PC-3 (cell line): ENCODE measurements around the gene ECE1. TPM values are rescaled to one million over a fixed set of nuclear protein-coding genes. Genes with fewer than 3 reads are reported as not detected.

Source experiments
- ATAC-seq: fragments of 200-7000 bp; cut with Tn5 transposase; 2 replicates; pipeline ENCODE4 v1.9.1; 2020; ENCODE audit warnings: mild to moderate bottlenecking, moderate library complexity
- BruUV-seq: library from RNA; stranded (reverse); fragments of 400-500 nt; replicated peaks from 2 replicates; lab custom pipeline; 2021; lab: Mats Ljungman, UMichigan
- CTCF ChIA-PET: fragments of 300-600 bp; sonication (Branson Sonifier 250); formaldehyde crosslinking; loops from one replicate; lab custom pipeline; 2022; ENCODE audit warnings: antibody characterized with exemption; lab: Charles Lee
- POLR2A ChIA-PET: fragments of 300-600 bp; sonication (Branson Sonifier 250); formaldehyde crosslinking; loops from one replicate; lab custom pipeline; 2022; ENCODE audit warnings: antibody characterized with exemption; ENCODE audit not compliant: unreplicated experiment; lab: Charles Lee
- DNase-seq: peaks from one replicate; pipeline ENCODE4 v3.0.0-alpha.2; 2015
- H2AFZ ChIP-seq: fragments of 300-600 bp; sonication (generic); 2 replicates; pipeline ENCODE4 v1.6.0; 2016; ENCODE audit warnings: antibody characterized with exemption, low read length
- H3F3A ChIP-seq: fragments of 300-600 bp; sonication (generic); one replicate; pipeline ENCODE4 v1.6.0; 2017; ENCODE audit warnings: antibody characterized with exemption, low read length, control low read depth, mild to moderate bottlenecking; ENCODE audit not compliant: unreplicated experiment
- H3K27ac ChIP-seq: fragments of 300-600 bp; sonication (generic); 2 replicates; pipeline ENCODE4 v1.5.1; 2016; ENCODE audit warnings: mild to moderate bottlenecking, low read length
- H3K27me3 ChIP-seq: fragments of 300-600 bp; sonication (generic); 2 replicates; pipeline ENCODE4 v1.6.1; 2016; ENCODE audit warnings: low read length, mixed read lengths
- H3K36me3 ChIP-seq: fragments of 300-600 bp; sonication (generic); 2 replicates; pipeline ENCODE4 v1.6.1; 2016; ENCODE audit warnings: low read depth, mixed run types, low read length, mixed read lengths
- H3K4me1 ChIP-seq: fragments of 300-600 bp; sonication (generic); 2 replicates; pipeline ENCODE4 v1.5.1; 2016; ENCODE audit warnings: low read length; ENCODE audit not compliant: insufficient read depth
- H3K4me2 ChIP-seq: fragments of 300-600 bp; sonication (generic); 2 replicates; pipeline ENCODE4 v1.6.0; 2016; ENCODE audit warnings: low read length
- H3K4me3 ChIP-seq: fragments of 300-600 bp; sonication (generic); 2 replicates; pipeline ENCODE4 v1.5.1; 2016; ENCODE audit warnings: mild to moderate bottlenecking, low read length, mixed read lengths
- H3K79me2 ChIP-seq: fragments of 300-600 bp; sonication (generic); 2 replicates; pipeline ENCODE4 v1.6.1; 2017; ENCODE audit warnings: low read length, mixed read lengths
- H3K9ac ChIP-seq: fragments of 300-600 bp; sonication (generic); 2 replicates; pipeline ENCODE4 v1.6.0; 2016; ENCODE audit warnings: mild to moderate bottlenecking, low read length
- H3K9me2 ChIP-seq: fragments of 300-600 bp; sonication (generic); replicated peaks from 2 replicates; pipeline ENCODE4 v1.6.1; 2016; ENCODE audit warnings: mixed run types, low read length, mixed read lengths
- H3K9me3 ChIP-seq: fragments of 300-600 bp; sonication (generic); 2 replicates; pipeline ENCODE4 v1.6.1; 2016; ENCODE audit warnings: low read length, mixed read lengths
- H4K20me1 ChIP-seq: fragments of 300-600 bp; sonication (generic); 2 replicates; pipeline ENCODE4 v1.6.1; 2016; ENCODE audit warnings: low read length, mixed read lengths
- CTCF ChIP-seq: fragments of 300-600 bp; sonication (generic); conservative IDR thresholded peaks from 2 replicates; pipeline ENCODE4 v1.5.1; 2017; ENCODE audit warnings: antibody characterized with exemption, low read depth, mild to moderate bottlenecking, low read length
- EZH2 ChIP-seq: fragments of 300-600 bp; sonication (generic); IDR thresholded peaks from one replicate; pipeline ENCODE4 v1.6.1; 2017; ENCODE audit warnings: antibody characterized with exemption, mild to moderate bottlenecking, low read length; ENCODE audit not compliant: unreplicated experiment
- EZH2phosphoT487 ChIP-seq: fragments of 300-600 bp; sonication (generic); IDR thresholded peaks from 2 replicates; pipeline ENCODE4 v1.6.1; 2018; ENCODE audit warnings: mild to moderate bottlenecking, antibody characterized with exemption, low read length, borderline replicate concordance
- intact Hi-C: fragments of 100-400 bp; cut with micrococcal nuclease; formaldehyde crosslinking; loops from 2 replicates; pipeline ENCODE4 v1.9.0; 2023
- total RNA-seq: library from RNA; depleted of rRNA; stranded (reverse); fragments of >200 nt; gene quantifications from 2 replicates; pipeline ENCODE4 v1.2.3, GENCODE V29; 2014

ECE1 gene
- total RNA-seq, 1 experiment from 2014 or later = 86.8 TPM

- H3K27ac ChIP-seq = peak overlapping the region; percentile 81
- H3K4me2 ChIP-seq = peak overlapping the region; percentile 60
Measured at GRCh38 chr1:21338573-21339355, 48.5 kb upstream of the ECE1 start.

GRCh38 chr1:21337928-21338572, 47.8 kb upstream of the ECE1 start:
- ChIA-PET POLR2A (interaction anchor here (0.5 to 1.3 kb wide), 3 partner anchors 77 to 552 kb away, joined by 3 to 10 read pairs (median 3); no protein-coding TSS in a partner anchor), CTCF (interaction anchor here (1.0 to 1.7 kb wide), 2 partner anchors 13 to 83 kb away, joined by 5 to 9 read pairs; no protein-coding TSS in a partner anchor)
- H3K9me2 ChIP-seq = no peaks in the 10 kb centered on the region
- H3K9me3 ChIP-seq = no peaks in the 10 kb centered on the region
- peaks cover 85% of the 10 kb centered on the region for H3K4me1 ChIP-seq
- H3K4me3 ChIP-seq = no peak overlapping the region
- DNase-seq (peak; percentile 53), ATAC-seq (peak; percentile 3; the same call in 1 of the 2 replicates)
- H3F3A ChIP-seq = no peaks in the 10 kb centered on the region
- TF ChIP-seq EZH2 = no peak
- no peaks in the 10 kb centered on the region for H3K36me3 ChIP-seq
- H3K79me2 ChIP-seq = peaks cover 85% of the 10 kb centered on the region
- H3K27me3 ChIP-seq = no peaks in the 10 kb centered on the region
- no TSS peak for BruUV-seq
- peak overlapping the region; percentile 60 for H3K4me2 ChIP-seq
- peaks cover 23% of the 10 kb centered on the region; the same call in 1 of the 2 replicates for H4K20me1 ChIP-seq
- intact Hi-C loops = loop anchor here (2.0 kb wide), 1 partner anchor 83 kb away; no protein-coding TSS in a partner anchor
- no peak overlapping the region for H2AFZ ChIP-seq
- peak overlapping the region; percentile 30 for H3K9ac ChIP-seq
- peak overlapping the region; percentile 81 for H3K27ac ChIP-seq

More at GRCh38 chr1:21338573-21339355, 48.5 kb upstream of the ECE1 start:
- ChIA-PET CTCF (interaction anchor here (1.0 to 1.7 kb wide), 3 partner anchors 14 to 84 kb away, joined by 4 to 9 read pairs (median 5); no protein-coding TSS in a partner anchor), POLR2A (interaction anchor here (0.5 to 1.3 kb wide), 2 partner anchors 87 to 552 kb away, joined by 3 to 10 read pairs; no protein-coding TSS in a partner anchor)
- peaks cover 86% of the 10 kb centered on the region for H3K79me2 ChIP-seq
- no peaks in the 10 kb centered on the region for H3K9me3 ChIP-seq
- no TSS peak for BruUV-seq
- intact Hi-C loops = loop anchor here (2.0 kb wide), 1 partner anchor 84 kb away; no protein-coding TSS in a partner anchor
- peaks cover 30% of the 10 kb centered on the region; the same call in 1 of the 2 replicates for H4K20me1 ChIP-seq
- no peak overlapping the region for H2AFZ ChIP-seq
- no peaks in the 10 kb centered on the region for H3K27me3 ChIP-seq
- peaks cover 90% of the 10 kb centered on the region for H3K4me1 ChIP-seq
- no peak overlapping the region for H3K4me3 ChIP-seq
- DNase-seq = peak; percentile 87
- peak; percentile 79 for ATAC-seq
- peak overlapping the region; percentile 30 for H3K9ac ChIP-seq
- no peaks in the 10 kb centered on the region for H3K36me3 ChIP-seq
- H3F3A ChIP-seq = no peaks in the 10 kb centered on the region
- no peaks in the 10 kb centered on the region for H3K9me2 ChIP-seq
- TF ChIP-seq CTCF (no peak), EZH2phosphoT487 (no peak), EZH2 (no peak)

GRCh38 chr1:21337454-21337927, 47.2 kb upstream of the ECE1 start:
- no peak overlapping the region for H2AFZ ChIP-seq
- no peak for ATAC-seq

More at GRCh38 chr1:21337454-21337927, 47.2 kb upstream of the ECE1 start:
- Histone ChIP-seq H3K27me3 (no peaks in the 10 kb centered on the region), H3K4me2 (peak overlapping the region; percentile 60), H3F3A (no peaks in the 10 kb centered on the region), H3K4me1 (peaks cover 82% of the 10 kb centered on the region), H3K9me3 (no peaks in the 10 kb centered on the region), H3K27ac (peak overlapping the region; percentile 81), H3K4me3 (no peak overlapping the region), H4K20me1 (peaks cover 17% of the 10 kb centered on the region; the same call in 1 of the 2 replicates), H3K79me2 (peaks cover 83% of the 10 kb centered on the region), H3K9ac (peak overlapping the region; percentile 30; the same call in 1 of the 2 replicates), H3K9me2 (no peaks in the 10 kb centered on the region), H3K36me3 (no peaks in the 10 kb centered on the region)
- no peak for DNase-seq
- intact Hi-C loops = no loop called here
- TF ChIP-seq EZH2 (no peak), CTCF (no peak), EZH2phosphoT487 (no peak)
- no TSS peak for BruUV-seq
- CTCF ChIA-PET = interaction anchor here (1.0 to 1.7 kb wide), 2 partner anchors 13 to 83 kb away, joined by 4 to 9 read pairs; no protein-coding TSS in a partner anchor
- POLR2A ChIA-PET = interaction anchor here (0.6 kb wide), 1 partner anchor 76 kb away, joined by 3 read pairs; no protein-coding TSS in a partner anchor
